ENCODE data around the gene RARA. TPM values are rescaled to one million over a fixed set of nuclear protein-coding genes. Genes with fewer than 3 reads are reported as not detected.

RARA gene
- polyA plus RNA-seq, 3 donors = 14.9 to 63.9 (median 29.4) TPM

GRCh38 chr17:40283662-40284061, 25.3 kb upstream of the RARA start:
- H3K4me3 Mint-ChIP-seq = no peak overlapping the region
- Histone ChIP-seq H3K9me3 (replicated peaks in 1 of 2; ENCODE audit: control insufficient read depth in 1 of 2, insufficient read depth in 1 of 2, low read length in 2 of 2) (no peaks in the 10 kb centered on the region), H3K9ac (ENCODE audit: insufficient read depth, low read length, poor library complexity, severe bottlenecking) (no peak overlapping the region), H3K27ac (ENCODE audit: low read depth in 1 of 2, low read length in 2 of 2) (no peak overlapping the region), H3K36me3 (replicated peaks in 1 of 2; ENCODE audit: control insufficient read depth in 1 of 2, insufficient read depth in 2 of 2, low read length in 2 of 2) (peaks cover 37 to 52% of the 10 kb centered on the region in 2 donors), H3K4me2 (replicated peaks; ENCODE audit: extremely low read depth, low read length, poor library complexity, severe bottlenecking) (no peak overlapping the region), H3K79me2 (ENCODE audit: insufficient read depth, low read length) (peaks cover 8% of the 10 kb centered on the region), H3K4me1 (ENCODE audit: control insufficient read depth in 1 of 2, insufficient read depth in 2 of 2, low read length in 2 of 2) (peaks cover 10 to 11% of the 10 kb centered on the region in 2 donors), H3K4me3 (replicated peaks in 1 of 3; ENCODE audit: low read depth in 2 of 3, low read length in 3 of 3) (no peak overlapping the region), H2AFZ (ENCODE audit: insufficient read depth, low read depth, low read length, poor library complexity, severe bottlenecking) (no peak overlapping the region), H4K20me1 (ENCODE audit: insufficient read depth, low read length) (no peaks in the 10 kb centered on the region), H3K27me3 (ENCODE audit: control insufficient read depth in 2 of 2, insufficient read depth in 2 of 2, low read length in 2 of 2) (no peaks in the 10 kb centered on the region)
- peak in 1 of 3 donors; percentile 16 for DNase-seq
- peaks cover 39 to 48% of the 10 kb centered on the region in 2 donors for H3K36me3 Mint-ChIP-seq
- H3K9me3 Mint-ChIP-seq = no peaks in the 10 kb centered on the region
- WGBS (ENCODE audit: insufficient coverage) = no CpG with 5 or more reads among the region's 2 CpGs
- no peak overlapping the region for H3K27ac Mint-ChIP-seq
- H3K4me1 Mint-ChIP-seq = peaks cover 13% of the 10 kb centered on the region
- TF ChIP-seq CTCF (IDR thresholded peaks at IDR 0.05) = no peak
- intact Hi-C loops (cut with micrococcal nuclease) = loop anchor here in 1 of 2 donors (10.0 kb wide), 1 partner anchor 169 kb away; no protein-coding TSS in a partner anchor
- peaks cover 0 to 1% (median 0%) of the 10 kb centered on the region in 3 donors for H3K27me3 Mint-ChIP-seq (ENCODE audit: low read depth in 3 of 3)

DNA sequence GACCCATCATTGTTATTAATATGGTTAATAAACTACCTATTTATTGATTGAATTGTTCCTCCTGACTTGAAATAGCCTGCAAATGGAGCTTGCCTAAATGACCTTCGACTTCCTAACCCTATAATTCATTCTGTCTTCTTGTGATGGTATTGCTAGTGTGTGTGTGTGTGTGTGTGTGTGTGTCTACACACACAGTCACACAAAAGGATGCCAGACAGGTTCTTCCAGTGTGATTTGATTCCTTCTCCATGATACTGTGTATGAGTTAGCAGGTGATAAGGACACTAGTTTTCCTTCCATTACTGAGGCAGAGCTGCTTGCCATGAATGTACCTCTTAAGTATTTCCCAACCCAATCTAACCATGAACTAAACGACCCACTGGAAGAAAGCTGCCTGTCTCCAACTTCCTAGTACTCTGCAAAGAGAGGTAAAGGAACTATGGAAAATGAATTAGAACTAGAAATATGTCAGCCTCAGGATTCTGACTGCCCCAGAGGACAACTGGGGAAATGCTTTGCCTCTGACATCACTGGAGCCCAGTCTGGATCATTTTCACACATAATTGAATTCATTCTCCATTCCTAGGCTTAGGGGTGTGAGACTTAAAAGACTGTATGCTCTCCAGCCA, 24.8 kb upstream of the RARA start:
- no peak overlapping the region for H3K4me2 ChIP-seq (replicated peaks; ENCODE audit: extremely low read depth, low read length, poor library complexity, severe bottlenecking)
- Mint-ChIP-seq H3K4me3 (no peak overlapping the region), H3K9me3 (no peaks in the 10 kb centered on the region), H3K27ac (no peak overlapping the region), H3K4me1 (peaks cover 13% of the 10 kb centered on the region), H3K27me3 (ENCODE audit: low read depth in 3 of 3) (peaks cover 0 to 1% (median 0%) of the 10 kb centered on the region in 3 donors), H3K36me3 (peaks cover 33 to 43% of the 10 kb centered on the region in 2 donors)
- no peak overlapping the region for H3K27ac ChIP-seq (ENCODE audit: low read depth in 1 of 2, low read length in 2 of 2)
- H3K36me3 ChIP-seq (replicated peaks in 1 of 2; ENCODE audit: control insufficient read depth in 1 of 2, insufficient read depth in 2 of 2, low read length in 2 of 2) = peaks cover 32 to 47% of the 10 kb centered on the region in 2 donors
- no peaks in the 10 kb centered on the region for H3K9me3 ChIP-seq (replicated peaks in 1 of 2; ENCODE audit: control insufficient read depth in 1 of 2, insufficient read depth in 1 of 2, low read length in 2 of 2)
- TF ChIP-seq CTCF (IDR thresholded peaks at IDR 0.05) = no peak
- H2AFZ ChIP-seq (ENCODE audit: insufficient read depth, low read depth, low read length, poor library complexity, severe bottlenecking) = no peak overlapping the region
- no peak overlapping the region for H3K9ac ChIP-seq (ENCODE audit: insufficient read depth, low read length, poor library complexity, severe bottlenecking)
- no peaks in the 10 kb centered on the region for H4K20me1 ChIP-seq (ENCODE audit: insufficient read depth, low read length)
- H3K4me1 ChIP-seq (ENCODE audit: control insufficient read depth in 1 of 2, insufficient read depth in 2 of 2, low read length in 2 of 2) = peaks cover 12 to 15% of the 10 kb centered on the region in 2 donors
- no peaks in the 10 kb centered on the region for H3K27me3 ChIP-seq (ENCODE audit: control insufficient read depth in 2 of 2, insufficient read depth in 2 of 2, low read length in 2 of 2)
- peaks cover 14% of the 10 kb centered on the region for H3K79me2 ChIP-seq (ENCODE audit: insufficient read depth, low read length)
- DNase-seq = no peak
- H3K4me3 ChIP-seq (replicated peaks in 1 of 3; ENCODE audit: low read depth in 2 of 3, low read length in 3 of 3) = no peak overlapping the region
- no CpG with 5 or more reads among the region's 2 CpGs for WGBS (ENCODE audit: insufficient coverage)
- intact Hi-C loops (cut with micrococcal nuclease) = loop anchor here in 1 of 2 donors (10.0 kb wide), 1 partner anchor 169 kb away; no protein-coding TSS in a partner anchor

All from CD14-positive monocyte (primary cell).